ENCODE results near the gene THRAP3.
"Not testable (repeated sequence)": the region's sequence is repeated elsewhere in the genome, so short reads cannot be mapped to it uniquely, and the experiment has no call there.

The THRAP3 gene

DNA sequence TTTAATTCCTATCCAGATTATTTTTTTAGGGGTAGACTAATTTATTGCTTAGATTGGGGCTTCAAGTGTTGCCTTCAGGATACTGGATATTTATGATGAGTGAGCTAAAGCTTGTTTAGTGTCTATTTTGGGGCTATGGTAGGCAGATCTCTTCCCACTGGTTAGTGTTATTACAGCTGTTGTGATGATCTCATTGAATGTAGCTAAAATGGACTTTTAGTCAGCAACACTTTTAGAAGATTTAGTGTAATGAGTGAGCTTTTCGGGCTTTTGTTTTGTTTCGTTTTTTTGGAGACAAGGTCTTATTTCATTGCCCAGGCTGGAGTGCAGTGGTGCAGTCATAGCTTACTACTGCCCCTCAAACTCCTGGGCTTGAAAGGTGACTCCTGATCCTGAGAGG, 14.2 kb downstream of the THRAP3 start:
- no peak for TF ChIP-seq CTCF (IDR thresholded peaks at IDR 0.05; ENCODE audit: insufficient read depth, low read depth, low read length, missing control alignments)
- DNase-seq (ENCODE audit: low read depth), result no peak
- H3K4me3 ChIP-seq (ENCODE audit: low read length), result no peak overlapping the region

DNA sequence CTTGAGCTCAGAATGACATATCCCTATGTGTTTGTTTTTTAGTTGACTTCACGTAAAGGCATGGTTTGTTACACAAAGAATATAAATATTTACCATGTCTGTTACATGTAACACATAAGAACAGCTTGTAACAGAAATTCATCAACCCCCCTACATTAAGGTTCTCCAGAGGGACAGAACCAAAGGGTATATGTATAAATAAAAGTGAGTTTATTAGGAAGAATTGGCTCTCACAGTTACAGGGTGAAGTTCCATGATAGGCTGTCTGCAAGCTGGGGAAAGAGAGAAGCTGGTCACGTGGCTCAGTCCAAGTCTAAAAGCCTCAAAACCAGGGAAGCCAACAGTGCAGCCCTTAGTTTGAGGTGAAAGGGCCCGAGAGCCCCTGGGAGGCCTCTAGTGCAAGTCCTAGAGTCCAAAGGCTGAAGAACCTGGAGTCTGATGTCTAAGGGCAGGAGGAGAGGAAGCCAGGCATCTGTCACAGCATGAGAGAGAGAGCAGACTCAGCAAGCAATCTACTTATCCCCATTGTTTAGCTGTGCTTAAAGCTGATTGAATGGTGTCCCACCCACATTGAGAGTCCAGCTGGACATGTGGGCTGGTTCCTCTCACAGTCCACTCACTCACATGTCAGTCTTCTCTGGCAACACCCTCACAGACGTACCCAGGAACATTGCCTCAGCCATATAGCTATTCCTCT, 15.8 kb downstream of the THRAP3 start:
- no peak overlapping the region for H3K4me3 ChIP-seq (ENCODE audit: low read length)
- no peak for DNase-seq (ENCODE audit: low read depth)
- no peak for TF ChIP-seq CTCF (IDR thresholded peaks at IDR 0.05; ENCODE audit: insufficient read depth, low read depth, low read length, missing control alignments)

GRCh38 chr1:36247538-36247937, 23.3 kb downstream of the THRAP3 start:
- TF ChIP-seq CTCF (IDR thresholded peaks at IDR 0.05; ENCODE audit: insufficient read depth, low read depth, low read length, missing control alignments), result no peak
- H3K4me3 ChIP-seq (ENCODE audit: low read length), result no peak overlapping the region
- DNase-seq (ENCODE audit: low read depth), result no peak

DNA sequence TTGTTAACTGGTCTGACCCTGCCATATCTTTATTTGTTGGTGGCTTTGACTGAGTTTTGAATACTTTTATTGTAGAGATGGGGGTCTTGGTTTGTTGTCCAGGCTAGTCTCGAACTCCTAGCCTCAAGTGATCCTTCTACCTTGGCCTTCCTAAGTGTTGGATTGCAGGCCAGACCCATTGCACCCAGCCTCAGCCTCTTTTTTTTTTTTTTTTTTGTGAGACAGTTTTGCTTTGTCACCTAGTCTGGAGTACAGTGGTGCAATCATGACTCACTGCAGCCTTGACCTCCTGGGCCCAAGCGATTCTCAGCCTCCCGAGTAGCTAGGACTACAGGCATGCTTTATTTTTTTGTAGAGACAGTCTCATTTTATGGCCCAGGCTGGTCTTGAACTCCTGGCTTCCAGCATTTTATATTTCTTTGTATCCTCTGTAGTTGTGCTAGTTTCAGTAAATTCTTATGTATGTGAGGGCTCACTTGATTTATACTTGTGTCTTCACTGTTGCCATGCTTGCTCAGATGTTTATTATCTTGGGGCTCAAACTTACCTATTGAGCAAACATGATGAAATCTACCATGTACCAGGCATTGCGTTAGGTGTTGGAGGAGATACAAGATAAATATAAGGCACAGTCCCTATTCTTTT, 24.1 kb downstream of the THRAP3 start:
- H3K4me3 ChIP-seq (ENCODE audit: low read length), result no peak overlapping the region
- DNase-seq (ENCODE audit: low read depth), result peak; percentile 88
- TF ChIP-seq CTCF (IDR thresholded peaks at IDR 0.05; ENCODE audit: insufficient read depth, low read depth, low read length, missing control alignments), result no peak

GRCh38 chr1:36251794-36252481, 27.7 kb downstream of the THRAP3 start:
- no peak for DNase-seq (ENCODE audit: low read depth)
- no peak for TF ChIP-seq CTCF (IDR thresholded peaks at IDR 0.05; ENCODE audit: insufficient read depth, low read depth, low read length, missing control alignments)
- no peak overlapping the region for H3K4me3 ChIP-seq (ENCODE audit: low read length)

DNA sequence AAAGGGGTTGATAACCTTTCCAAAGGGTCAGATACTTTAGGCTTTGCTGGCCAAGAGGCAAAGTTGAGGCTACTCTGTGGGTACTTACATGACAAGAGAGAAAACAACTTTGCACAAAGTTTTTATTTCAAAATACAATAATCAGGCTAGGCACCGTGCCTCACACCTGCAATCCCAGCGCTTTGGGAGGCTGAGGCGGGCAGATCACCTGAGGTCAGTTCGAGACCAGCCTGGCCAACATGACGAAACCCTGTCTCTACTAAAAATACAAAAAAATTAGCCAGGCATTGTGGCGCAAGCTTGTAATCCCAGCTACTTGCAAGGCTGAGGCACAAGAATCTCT, 28.2 kb downstream of the THRAP3 start:
- H3K4me3 ChIP-seq (ENCODE audit: low read length); DNase-seq (ENCODE audit: low read depth): not testable (repeated sequence)

DNA sequence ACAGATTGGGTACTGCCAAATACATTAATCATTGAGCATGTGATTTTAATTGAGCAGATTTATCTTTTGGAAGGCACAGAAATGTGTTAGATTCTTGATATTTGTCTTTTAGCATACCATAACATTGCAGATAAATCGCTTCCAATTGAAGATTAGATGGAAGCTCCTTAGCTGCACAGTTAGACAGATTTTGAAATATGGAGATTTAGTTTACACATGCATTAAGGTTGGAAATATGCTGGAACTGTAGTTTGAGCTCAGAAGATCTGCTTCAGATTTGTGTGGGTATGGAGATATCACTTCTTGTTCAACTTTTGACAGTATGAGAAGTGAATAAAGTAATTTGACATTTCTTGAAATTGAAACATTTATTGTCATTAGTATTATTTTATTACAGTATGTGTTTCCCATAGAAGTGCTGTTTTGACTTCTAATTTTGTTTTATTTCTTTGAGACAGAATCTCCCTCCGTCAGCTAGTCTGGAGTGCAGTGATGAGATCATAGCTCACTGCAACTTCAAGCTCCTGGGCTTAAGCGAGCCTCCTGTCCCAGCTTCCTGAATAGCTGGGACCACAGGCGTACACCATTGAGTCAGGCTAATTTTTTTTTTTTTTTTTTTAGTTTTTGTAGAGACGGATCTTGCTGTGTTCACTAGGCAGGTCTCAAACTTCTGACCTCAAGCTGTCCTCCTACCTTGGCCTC, 29.1 kb downstream of the THRAP3 start:
- no peak overlapping the region for H3K4me3 ChIP-seq (ENCODE audit: low read length)
- TF ChIP-seq CTCF (IDR thresholded peaks at IDR 0.05; ENCODE audit: insufficient read depth, low read depth, low read length, missing control alignments), result no peak
- no peak for DNase-seq (ENCODE audit: low read depth)

Data from epithelial cell of esophagus (primary cell).